Measurements from ENCODE around the gene CFAP97D2.
"Not testable (repeated sequence)": the region's sequence is repeated elsewhere in the genome, so short reads cannot be mapped to it uniquely, and the experiment has no call there.

Gene CFAP97D2

GRCh38 chr13:114179087-114179658, at the start of gene CFAP97D2:
Gene CFAP97D2, plus strand, starts transcription at chr13:114179257. Its CDS starts 74 bp downstream, at chr13:114179331.
- DNase-seq (ENCODE audit: low read depth in 2 of 2), result no peak

GRCh38 chr13:114129649-114130062, 49.4 kb upstream of the CFAP97D2 start:
- no peak for DNase-seq (ENCODE audit: low read depth in 2 of 2)

GRCh38 chr13:114130131-114130836, 48.8 kb upstream of the CFAP97D2 start:
- DNase-seq (ENCODE audit: low read depth in 2 of 2), result no peak

GRCh38 chr13:114130837-114131582, 48.0 kb upstream of the CFAP97D2 start:
- peak in 1 of 2 donors; percentile 36 for DNase-seq (ENCODE audit: low read depth in 2 of 2)

- DNase-seq (ENCODE audit: low read depth in 2 of 2), result no peak
Observed at GRCh38 chr13:114131583-114132418, 47.3 kb upstream of the CFAP97D2 start.

- peak in 1 of 2 donors; percentile 19 for DNase-seq (ENCODE audit: low read depth in 2 of 2)
Observed at GRCh38 chr13:114132419-114133121, 46.5 kb upstream of the CFAP97D2 start, which contains the start of gene RASA3. Gene RASA3, minus strand, starts transcription at chr13:114132623. Its CDS starts 134 bp downstream, at chr13:114132489.

- DNase-seq (ENCODE audit: low read depth in 2 of 2), result not testable (repeated sequence)
Observed at GRCh38 chr13:114133126-114133525, 45.9 kb upstream of the CFAP97D2 start.

GRCh38 chr13:114133552-114133951, 45.5 kb upstream of the CFAP97D2 start:
- DNase-seq (ENCODE audit: low read depth in 2 of 2), result not testable (repeated sequence)

- no peak for DNase-seq (ENCODE audit: low read depth in 2 of 2)
Observed at GRCh38 chr13:114134111-114134943, 44.7 kb upstream of the CFAP97D2 start.

GRCh38 chr13:114134944-114135610, 44.0 kb upstream of the CFAP97D2 start:
- DNase-seq (ENCODE audit: low read depth in 2 of 2), result no peak

GRCh38 chr13:114135731-114136171, 43.3 kb upstream of the CFAP97D2 start:
- DNase-seq (ENCODE audit: low read depth in 2 of 2), result no peak

GRCh38 chr13:114136576-114136975, 42.5 kb upstream of the CFAP97D2 start:
- no peak for DNase-seq (ENCODE audit: low read depth in 2 of 2)

- DNase-seq (ENCODE audit: low read depth in 2 of 2), result no peak
Observed at GRCh38 chr13:114140131-114140905, 38.7 kb upstream of the CFAP97D2 start.

- DNase-seq (ENCODE audit: low read depth in 2 of 2), result no peak
Observed at GRCh38 chr13:114140906-114141250, 38.2 kb upstream of the CFAP97D2 start.

- DNase-seq (ENCODE audit: low read depth in 2 of 2), result no peak
Observed at GRCh38 chr13:114141261-114141996, 37.6 kb upstream of the CFAP97D2 start.

GRCh38 chr13:114142137-114142550, 36.9 kb upstream of the CFAP97D2 start:
- no peak for DNase-seq (ENCODE audit: low read depth in 2 of 2)

GRCh38 chr13:114142640-114143490, 36.2 kb upstream of the CFAP97D2 start:
- DNase-seq (ENCODE audit: low read depth in 2 of 2), result peak in 1 of 2 donors; percentile 50
